Retinal pigment epithelial cell (primary cell): ENCODE data around the gene CD36.
"Not testable (repeated sequence)": the region's sequence is repeated elsewhere in the genome, so short reads cannot be mapped to it uniquely, and the experiment has no call there.

ENCODE experiments used
- DNase-seq: peaks from one replicate; pipeline ENCODE4 v3.0.0-alpha.2; 2010; ENCODE audit warnings: low read depth
- H3K4me3 ChIP-seq: 2 replicates; pipeline ENCODE4 v1.5.1; 2011; ENCODE audit warnings: mild to moderate bottlenecking, low read length, control low read depth, moderate library complexity
- CTCF ChIP-seq: conservative IDR thresholded peaks from 2 replicates; pipeline ENCODE4 v1.5.1; 2011; ENCODE audit warnings: low read depth, low read length, control low read depth, inconsistent platforms

The CD36 gene

GRCh38 chr7:80656029-80656428 lies 17.6 kb downstream of the CD36 start:
- H3K4me3 ChIP-seq: no peak overlapping the region
- no peak for TF ChIP-seq CTCF
- DNase-seq: no peak

DNA sequence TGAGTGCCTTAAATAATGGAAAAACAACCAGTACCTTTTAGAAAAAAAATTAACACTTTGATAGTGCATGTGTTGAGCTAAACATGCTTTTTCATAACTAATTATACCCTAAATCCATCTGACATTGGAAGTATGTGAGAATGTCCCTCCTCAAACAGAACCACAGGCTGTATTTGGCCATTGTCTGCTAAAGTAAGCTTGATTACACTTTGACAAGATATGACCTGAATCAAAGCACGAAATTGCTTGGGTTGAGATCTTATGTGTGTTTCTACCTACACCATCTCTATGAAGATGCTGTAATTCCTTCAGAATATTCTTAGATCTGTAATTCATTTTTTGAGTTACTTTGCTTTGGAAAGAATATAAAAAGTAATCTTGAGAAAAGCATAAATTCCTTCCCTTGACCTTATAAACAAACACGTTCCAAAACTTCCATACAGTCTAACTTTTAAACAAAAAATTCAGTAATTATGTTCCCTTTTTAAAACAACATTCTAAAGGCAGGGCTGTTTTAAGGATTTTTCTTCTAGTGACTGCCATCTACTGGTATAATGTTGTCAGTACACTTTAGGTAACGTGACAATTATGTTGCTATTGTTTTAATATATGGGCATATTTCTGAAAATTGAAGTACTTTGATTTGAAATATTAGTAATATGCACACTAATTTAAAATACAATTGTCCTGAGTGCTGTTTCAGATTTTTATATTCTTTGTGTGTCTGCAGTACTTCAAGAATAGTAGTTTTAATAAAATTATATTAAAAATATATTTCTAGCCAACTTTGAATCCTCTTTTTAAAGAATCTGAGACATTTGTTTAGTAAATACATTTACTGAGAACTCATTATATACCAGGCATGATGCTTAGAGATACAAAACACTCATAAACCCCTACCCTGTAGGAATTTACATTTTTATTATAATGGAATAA lies 20.9 kb downstream of the CD36 start:
- peak; percentile 46 for TF ChIP-seq CTCF
- no peak for DNase-seq
- no peak overlapping the region for H3K4me3 ChIP-seq

DNA sequence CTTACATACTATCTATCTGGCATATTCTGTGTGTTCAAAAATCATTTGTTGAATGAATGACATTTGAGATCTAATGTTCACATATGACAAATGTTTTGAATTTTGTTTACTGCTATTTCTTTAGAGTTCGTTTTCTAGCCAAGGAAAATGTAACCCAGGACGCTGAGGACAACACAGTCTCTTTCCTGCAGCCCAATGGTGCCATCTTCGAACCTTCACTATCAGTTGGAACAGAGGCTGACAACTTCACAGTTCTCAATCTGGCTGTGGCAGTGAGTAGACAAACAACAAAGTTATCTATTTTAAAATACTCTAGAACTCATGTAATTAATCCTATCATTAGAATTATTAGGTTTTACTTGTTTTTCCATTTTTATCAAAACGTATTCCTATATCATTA lies 22.5 kb downstream of the CD36 start:
- no peak for DNase-seq
- H3K4me3 ChIP-seq: no peak overlapping the region
- no peak for TF ChIP-seq CTCF

DNA sequence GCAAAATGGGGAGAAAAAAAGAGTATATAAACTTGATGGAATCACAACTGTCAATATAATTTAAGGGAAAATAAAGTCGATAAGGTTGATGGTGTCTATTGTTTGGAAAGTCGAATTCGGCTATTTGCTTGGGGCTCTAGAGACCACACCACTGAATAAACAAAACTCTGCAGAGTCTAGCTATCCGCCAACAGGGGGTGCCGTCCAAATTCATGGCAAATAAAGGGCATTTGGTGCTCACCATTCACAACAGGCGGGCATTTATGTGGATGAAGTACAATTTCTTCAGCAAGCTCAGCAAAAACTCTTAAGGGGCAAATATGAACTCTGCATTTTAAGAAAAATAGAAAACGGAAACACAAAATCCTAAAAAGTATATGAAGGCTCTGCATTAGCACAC lies 23.3 kb downstream of the CD36 start:
- peak; percentile 33 for TF ChIP-seq CTCF
- no peak for DNase-seq
- H3K4me3 ChIP-seq: no peak overlapping the region

GRCh38 chr7:80662252-80662651 lies 23.8 kb downstream of the CD36 start:
- no peak for TF ChIP-seq CTCF
- DNase-seq: no peak
- H3K4me3 ChIP-seq: no peak overlapping the region

- no peak for DNase-seq
- no peak for TF ChIP-seq CTCF
- H3K4me3 ChIP-seq: no peak overlapping the region
Observed at GRCh38 chr7:80665526-80665925, 27.1 kb downstream of the CD36 start.

DNA sequence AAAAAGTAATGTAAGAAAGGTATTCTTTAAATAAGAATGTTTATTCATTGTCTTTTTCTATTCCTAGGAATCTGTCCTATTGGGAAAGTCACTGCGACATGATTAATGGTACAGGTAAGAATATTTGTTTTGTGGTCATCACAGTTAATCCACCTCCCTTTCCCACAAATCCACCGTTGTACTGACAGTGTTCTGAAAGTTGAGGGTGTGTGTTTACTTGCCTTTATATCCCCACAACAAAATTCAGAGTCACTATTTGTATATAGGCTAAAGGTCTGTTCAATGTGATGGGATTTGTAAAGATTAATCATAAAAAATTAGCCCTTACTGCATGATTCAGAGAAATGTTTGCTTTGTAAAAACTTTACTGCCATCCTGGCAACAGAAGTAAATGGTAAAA lies 27.9 kb downstream of the CD36 start:
- TF ChIP-seq CTCF: no peak

DNA sequence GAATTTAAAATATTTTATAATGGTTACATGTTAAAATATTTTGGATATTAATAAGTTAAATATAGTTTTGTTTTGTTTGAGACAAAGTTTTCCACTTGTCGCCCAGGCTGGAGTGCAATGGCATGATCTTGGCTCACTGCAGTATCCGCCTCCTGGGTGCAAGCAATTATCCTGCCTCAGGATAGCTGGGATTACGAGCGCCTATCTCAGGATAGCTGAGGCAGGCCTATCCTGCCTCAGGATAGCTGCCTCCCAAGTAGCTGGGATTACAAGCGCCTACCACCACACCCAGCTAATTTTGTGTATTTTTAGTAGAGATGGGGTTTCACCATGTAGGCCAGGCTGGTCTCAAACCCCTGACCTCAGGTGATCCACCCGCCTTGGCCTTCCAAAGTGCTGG lies 30.9 kb downstream of the CD36 start:
- DNase-seq, H3K4me3 ChIP-seq: not testable (repeated sequence)

More for the DNA sequence above, 27.9 kb downstream of the CD36 start:
- DNase-seq: no peak
- no peak overlapping the region for H3K4me3 ChIP-seq
